Right lobe of liver (tissue), 6 donors: ENCODE results near the gene SLC7A8. TPM values are rescaled to one million over a fixed set of nuclear protein-coding genes. Genes with fewer than 3 reads are reported as not detected.

Experiments
- ATAC-seq, 4 donors: fragments of 200-7000 bp; cut with Tn5 transposase; one replicate each; pipeline ENCODE4 v1.9.1; 2020; ENCODE audit warnings: mild to moderate bottlenecking in 4 of 4, moderate library complexity in 4 of 4
- DNase-seq, 3 donors: peaks; one replicate each; pipeline ENCODE4 v3.0.0-alpha.2; 2020
- H3K27ac ChIP-seq, 3 donors: fragments of 200-600 bp; one replicate each; pipeline ENCODE4 v1.8.0; 2022
- H3K27me3 ChIP-seq, 2 donors: fragments of 200-600 bp; one replicate each; pipeline ENCODE4 v1.8.0; 2022
- H3K36me3 ChIP-seq, 4 donors: fragments of 200-600 bp; sonication (generic) in 1 of 4; one replicate each; pipeline versions ENCODE4 v1.5.1 to v1.8.0; 2017 to 2022; ENCODE audit warnings: control low read depth in 1 of 4
- H3K4me1 ChIP-seq, 4 donors: fragments of 200-600 bp; sonication (generic) in 1 of 4; one replicate each; pipeline versions ENCODE4 v1.5.1 to v1.8.0; 2017 to 2022; ENCODE audit warnings: control low read depth in 1 of 4
- H3K4me3 ChIP-seq, 3 donors: fragments of 200-600 bp; one replicate each; pipeline ENCODE4 v1.8.0; 2022
- H3K9me3 ChIP-seq, 4 donors: fragments of 200-600 bp; sonication (generic) in 1 of 4; one replicate each; pipeline versions ENCODE4 v1.5.1 to v1.8.0; 2017 to 2022; ENCODE audit warnings: control low read depth in 1 of 4
- CTCF ChIP-seq, 4 donors: fragments of 200-600 bp in 3 of 4; fragments of 450-650 bp in 1 of 4; IDR thresholded peaks; one replicate each; pipeline versions ENCODE4 v1.5.1 to v1.8.0; 2016 to 2022; ENCODE audit warnings: antibody characterized with exemption in 4 of 4, mild to moderate bottlenecking in 2 of 4
- POLR2A ChIP-seq: fragments of 450-650 bp; IDR thresholded peaks from one replicate; pipeline ENCODE4 v1.6.1; 2017; ENCODE audit warnings: antibody characterized with exemption, mild to moderate bottlenecking
- WGBS: methylation state at CpG from one replicate; pipeline ENCODE4 v1.1.6; 2018; ENCODE audit warnings: low coverage, low lambda C conversion rate; ENCODE audit not compliant: insufficient coverage; ENCODE audit errors: missing lambda C conversion rate; 5-methylcytosine and 5-hydroxymethylcytosine counted together
- intact Hi-C, 2 donors: fragments of 100-400 bp; cut with DNase I; formaldehyde crosslinking; loops; one replicate each; pipeline versions ENCODE4 v1.11.2 to v1.14.1; 2022
- total RNA-seq, 6 experiments: library from RNA; depleted of rRNA in 2 of 6; stranded (reverse); fragments of >200 nt in 2 of 6; fragmentation: NEBNext Ultra II Directional in 3 of 6; extraction: Animal tissue kit (Norgen Biotek cat#: 25700) in 3 of 6; gene quantifications; one replicate each; pipeline versions ENCODE4 v1.1.0 to v1.2.4, GENCODE V29; 2016 to 2023
- donor health status: DM: no; HTN: yes; CAD: no.
- donor health status: DM: no; HTN: no; CAD: no.
- donor health status: DM: no; HTN: no; CAD: no.
- donor health status: DM: no; HTN: yes; CAD: no.
- donor health status: DM: no; HTN: yes; CAD: no.

The SLC7A8 gene
- total RNA-seq, 6 experiments from 2014 or later: 3.2 to 10.1 (median 4.4) TPM

- Histone ChIP-seq H3K4me3 (peak overlapping the region; percentile 79 to 91 (median 86)), H3K36me3 (peaks cover 12 to 47% (median 17%) of the 10 kb centered on the region in 4 donors), H3K27me3 (no peaks in the 10 kb centered on the region), H3K27ac (peak overlapping the region; percentile 95 to 99 (median 96)), H3K4me1 (peaks cover 0 to 29% (median 8%) of the 10 kb centered on the region in 4 donors), H3K9me3 (no peaks in the 10 kb centered on the region)
- under 1% methylated on average over 14 of the region's 14 CpGs for WGBS
- no peak for ATAC-seq
- TF ChIP-seq CTCF (IDR thresholded peaks at IDR 0.05) (no peak), POLR2A (no peak)
- intact Hi-C loops: no loop called here
- DNase-seq: no peak
These were observed 89.3 kb downstream of the SLC7A8 start for GRCh38 chr14:23093991-23094665.

- ATAC-seq: no peak
These were observed 89.9 kb downstream of the SLC7A8 start for GRCh38 chr14:23093526-23093925.

GRCh38 chr14:23093104-23093503, 90.4 kb downstream of the SLC7A8 start:
- H3K36me3 ChIP-seq: peaks cover 13 to 55% (median 20%) of the 10 kb centered on the region in 4 donors
- TF ChIP-seq CTCF (IDR thresholded peaks at IDR 0.05): no peak
- TF ChIP-seq POLR2A: no peak
- no peaks in the 10 kb centered on the region for H3K9me3 ChIP-seq
- peaks cover 0 to 25% (median 8%) of the 10 kb centered on the region in 4 donors for H3K4me1 ChIP-seq
- H3K4me3 ChIP-seq: no peak overlapping the region
- DNase-seq: no peak
- no peaks in the 10 kb centered on the region for H3K27me3 ChIP-seq
- intact Hi-C loops: no loop called here
- ATAC-seq: no peak
- no peak overlapping the region for H3K27ac ChIP-seq
- WGBS: 71% methylated on average over 2 of the region's 2 CpGs

More at GRCh38 chr14:23093526-23093925, 89.9 kb downstream of the SLC7A8 start:
- Histone ChIP-seq H3K4me1 (peaks cover 0 to 25% (median 8%) of the 10 kb centered on the region in 4 donors), H3K9me3 (no peaks in the 10 kb centered on the region), H3K27me3 (no peaks in the 10 kb centered on the region), H3K27ac (no peak overlapping the region), H3K4me3 (peak overlapping the region in 2 of 3 donors; percentile 79 to 91), H3K36me3 (peaks cover 13 to 53% (median 21%) of the 10 kb centered on the region in 4 donors)
- intact Hi-C loops: no loop called here
- no peak for TF ChIP-seq CTCF (IDR thresholded peaks at IDR 0.05)
- no peak for TF ChIP-seq POLR2A
- no peak for DNase-seq
- 82% methylated on average over 2 of the region's 2 CpGs for WGBS

GRCh38 chr14:23091294-23092225, 91.9 kb downstream of the SLC7A8 start:
- 69% methylated on average over 9 of the region's 12 CpGs for WGBS
- intact Hi-C loops: no loop called here
- DNase-seq: no peak
- Histone ChIP-seq H3K4me1 (peaks cover 0 to 12% (median 5%) of the 10 kb centered on the region in 4 donors), H3K4me3 (no peak overlapping the region), H3K36me3 (peaks cover 13 to 65% (median 19%) of the 10 kb centered on the region in 4 donors), H3K27ac (no peak overlapping the region), H3K27me3 (no peaks in the 10 kb centered on the region), H3K9me3 (no peaks in the 10 kb centered on the region)
- no peak for TF ChIP-seq CTCF (IDR thresholded peaks at IDR 0.05)
- no peak for TF ChIP-seq POLR2A
- no peak for ATAC-seq
